ENCODE results near the gene IPCEF1. TPM values are rescaled to one million over a fixed set of nuclear protein-coding genes. Genes with fewer than 3 reads are reported as not detected.

IPCEF1 gene
- total RNA-seq, 1 donor from 2014 or later: not detected

DNA sequence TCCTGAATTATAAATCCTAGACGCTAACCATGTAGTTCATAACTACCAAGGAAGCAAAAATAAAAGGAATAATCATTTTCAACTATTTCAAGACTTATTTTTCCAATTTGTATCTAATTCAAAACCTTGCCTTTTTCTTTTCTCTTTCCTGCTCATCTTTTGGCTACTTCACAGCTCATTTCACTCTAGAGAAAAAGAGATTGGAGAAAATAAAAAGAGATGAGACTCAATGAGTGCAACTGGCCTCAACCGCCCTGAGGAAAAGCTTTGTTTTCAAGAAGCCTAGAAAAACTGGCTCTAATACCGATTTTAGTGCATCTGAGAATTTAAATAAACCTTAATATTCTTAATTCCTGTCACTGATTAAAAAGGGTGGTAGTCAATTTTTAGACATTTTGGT lies 36.4 kb downstream of the IPCEF1 start:
- H3K27ac ChIP-seq: no peak overlapping the region
- H3K4me3 ChIP-seq: no peak overlapping the region
- H3K4me1 ChIP-seq: peaks cover 0 to 3% of the 10 kb centered on the region in 2 donors
- H3K27me3 ChIP-seq: no peaks in the 10 kb centered on the region
- H3K9me3 ChIP-seq: no peaks in the 10 kb centered on the region
- TF ChIP-seq, protein P1, sequence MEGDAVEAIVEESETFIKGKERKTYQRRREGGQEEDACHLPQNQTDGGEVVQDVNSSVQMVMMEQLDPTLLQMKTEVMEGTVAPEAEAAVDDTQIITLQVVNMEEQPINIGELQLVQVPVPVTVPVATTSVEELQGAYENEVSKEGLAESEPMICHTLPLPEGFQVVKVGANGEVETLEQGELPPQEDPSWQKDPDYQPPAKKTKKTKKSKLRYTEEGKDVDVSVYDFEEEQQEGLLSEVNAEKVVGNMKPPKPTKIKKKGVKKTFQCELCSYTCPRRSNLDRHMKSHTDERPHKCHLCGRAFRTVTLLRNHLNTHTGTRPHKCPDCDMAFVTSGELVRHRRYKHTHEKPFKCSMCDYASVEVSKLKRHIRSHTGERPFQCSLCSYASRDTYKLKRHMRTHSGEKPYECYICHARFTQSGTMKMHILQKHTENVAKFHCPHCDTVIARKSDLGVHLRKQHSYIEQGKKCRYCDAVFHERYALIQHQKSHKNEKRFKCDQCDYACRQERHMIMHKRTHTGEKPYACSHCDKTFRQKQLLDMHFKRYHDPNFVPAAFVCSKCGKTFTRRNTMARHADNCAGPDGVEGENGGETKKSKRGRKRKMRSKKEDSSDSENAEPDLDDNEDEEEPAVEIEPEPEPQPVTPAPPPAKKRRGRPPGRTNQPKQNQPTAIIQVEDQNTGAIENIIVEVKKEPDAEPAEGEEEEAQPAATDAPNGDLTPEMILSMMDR (IDR thresholded peaks at IDR 0.05): no peak
- intact Hi-C loops (cut with DNase I): no loop called here
- no peak for DNase-seq (ENCODE audit: low spot score in 2 of 2)
- H3K36me3 ChIP-seq: no peaks in the 10 kb centered on the region

DNA sequence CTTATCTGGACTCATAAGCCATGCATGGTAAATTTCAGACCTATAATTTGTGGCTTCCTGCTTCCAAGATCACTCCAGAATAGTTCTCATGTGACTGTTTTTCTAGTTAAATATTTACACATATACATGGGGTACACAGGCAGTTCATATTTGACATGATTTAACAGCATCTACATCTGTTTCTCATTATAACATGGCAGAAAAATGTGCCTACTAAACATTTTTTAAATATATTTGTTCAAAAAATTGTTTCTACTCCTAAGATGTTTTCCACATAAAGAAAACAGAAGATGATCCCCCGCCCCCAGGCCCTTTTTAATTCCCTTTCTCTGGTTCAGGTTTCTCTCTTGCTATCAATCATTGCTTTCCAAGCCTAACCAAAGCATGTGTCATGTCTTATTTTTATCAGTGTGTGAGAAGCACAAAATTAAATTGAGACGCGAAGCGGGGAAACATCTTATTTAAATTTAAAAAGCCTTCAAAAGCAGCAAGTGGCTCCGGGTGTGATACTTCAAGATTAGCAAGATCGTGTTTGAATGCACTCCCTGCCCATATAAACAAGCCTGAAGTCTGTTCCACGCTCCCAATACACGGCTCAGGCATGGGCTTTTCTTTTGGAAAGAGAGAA lies 37.3 kb downstream of the IPCEF1 start:
- TF ChIP-seq, protein P1 (IDR thresholded peaks at IDR 0.05): no peak
- DNase-seq (ENCODE audit: low spot score in 2 of 2): no peak
- Histone ChIP-seq H3K4me3 (peak overlapping the region in 1 of 2 donors; percentile 40), H3K27me3 (no peaks in the 10 kb centered on the region), H3K9me3 (no peaks in the 10 kb centered on the region), H3K27ac (no peak overlapping the region), H3K36me3 (no peaks in the 10 kb centered on the region), H3K4me1 (peaks cover 0 to 3% of the 10 kb centered on the region in 2 donors)
- intact Hi-C loops (cut with DNase I): no loop called here

DNA sequence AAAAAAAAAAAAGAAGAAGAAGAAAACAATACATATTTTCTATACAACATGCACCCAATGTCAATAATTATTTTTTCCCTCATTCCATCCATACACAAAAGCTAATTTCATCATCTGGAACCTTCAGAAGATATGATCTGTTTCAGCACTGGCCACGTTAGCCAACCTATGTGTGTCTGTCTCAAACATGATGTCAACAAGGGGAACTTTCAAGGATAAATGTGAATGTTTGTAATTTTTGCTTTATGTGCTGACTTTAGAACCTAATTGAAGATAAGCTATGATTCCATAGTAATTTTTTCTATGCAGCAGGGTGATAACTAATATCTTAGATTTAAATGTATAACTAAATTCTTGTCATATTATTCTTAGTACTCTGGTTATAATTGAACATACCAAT lies 37.9 kb downstream of the IPCEF1 start:
- Histone ChIP-seq H3K27ac (no peak overlapping the region), H3K9me3 (no peaks in the 10 kb centered on the region), H3K36me3 (no peaks in the 10 kb centered on the region), H3K4me3 (no peak overlapping the region), H3K4me1 (peaks cover 0 to 3% of the 10 kb centered on the region in 2 donors), H3K27me3 (no peaks in the 10 kb centered on the region)
- intact Hi-C loops (cut with DNase I): no loop called here
- TF ChIP-seq, protein P1 (IDR thresholded peaks at IDR 0.05): no peak
- no peak for DNase-seq (ENCODE audit: low spot score in 2 of 2)

DNA sequence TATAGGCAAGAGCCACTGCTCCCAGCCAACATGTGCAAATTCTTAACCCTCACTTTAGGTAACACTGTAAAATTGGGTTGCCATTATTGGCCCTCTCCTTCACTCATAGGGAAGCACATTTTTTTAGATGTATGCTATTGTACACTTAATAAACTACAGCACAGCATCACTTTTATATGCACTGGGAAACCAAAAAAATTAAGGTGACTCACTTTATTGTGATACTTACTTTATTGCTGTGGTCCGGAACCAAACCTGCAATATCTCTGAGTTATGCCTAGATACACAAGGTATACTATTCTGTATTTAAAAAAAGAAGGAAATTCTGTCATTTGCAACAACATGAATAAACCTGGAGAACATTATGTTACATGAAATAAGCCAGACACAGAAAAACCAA lies 40.5 kb downstream of the IPCEF1 start:
- Histone ChIP-seq H3K9me3 (no peaks in the 10 kb centered on the region), H3K27me3 (no peaks in the 10 kb centered on the region), H3K27ac (no peak overlapping the region), H3K4me3 (no peak overlapping the region), H3K4me1 (peaks cover 0 to 3% of the 10 kb centered on the region in 2 donors), H3K36me3 (no peaks in the 10 kb centered on the region)
- TF ChIP-seq, protein P1 (IDR thresholded peaks at IDR 0.05): no peak
- DNase-seq (ENCODE audit: low spot score in 2 of 2): no peak
- intact Hi-C loops (cut with DNase I): no loop called here

DNA sequence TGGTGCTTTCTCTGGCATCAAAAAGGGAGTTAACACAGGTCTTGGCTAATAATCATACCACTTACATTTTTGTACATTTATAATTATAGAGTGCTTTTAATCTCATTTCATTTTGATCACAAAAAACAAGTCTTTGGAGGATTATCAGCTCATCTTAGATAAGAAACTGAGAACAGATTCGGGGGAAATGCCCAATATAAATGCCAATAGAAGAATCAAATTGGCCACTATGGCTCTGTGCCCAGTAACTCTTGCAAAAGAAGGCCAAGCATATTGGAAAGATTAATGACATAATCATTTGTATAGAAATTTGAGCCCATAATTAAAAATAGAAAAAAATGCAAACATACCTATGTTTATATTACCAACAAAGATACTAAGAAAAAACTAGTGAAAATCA lies 42.5 kb downstream of the IPCEF1 start:
- no peak overlapping the region for H3K4me3 ChIP-seq
- H3K4me1 ChIP-seq: no peaks in the 10 kb centered on the region
- TF ChIP-seq, protein P1 (IDR thresholded peaks at IDR 0.05): no peak
- intact Hi-C loops (cut with DNase I): no loop called here
- DNase-seq (ENCODE audit: low spot score in 2 of 2): no peak
- no peaks in the 10 kb centered on the region for H3K27me3 ChIP-seq
- no peak overlapping the region for H3K27ac ChIP-seq
- H3K9me3 ChIP-seq: no peaks in the 10 kb centered on the region
- no peaks in the 10 kb centered on the region for H3K36me3 ChIP-seq

DNA sequence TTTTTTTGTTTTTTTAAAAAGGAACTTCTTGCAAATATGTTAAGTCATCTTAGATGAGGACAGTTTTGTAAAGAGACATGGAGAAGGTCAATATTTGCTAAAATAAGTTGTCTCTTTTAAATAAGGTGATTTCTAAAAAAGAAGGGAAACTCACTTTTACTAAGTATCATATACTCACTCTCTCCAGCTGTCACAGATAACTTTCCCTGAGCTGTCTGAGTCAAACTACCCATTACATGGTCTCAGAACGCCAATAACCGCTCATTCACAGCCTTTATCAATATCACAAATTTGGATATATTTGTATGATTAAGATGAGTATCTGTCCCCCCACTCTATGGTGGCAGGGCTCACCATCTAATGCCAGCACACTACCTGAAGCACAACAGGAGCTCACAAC lies 47.6 kb downstream of the IPCEF1 start:
- no peak overlapping the region for H3K27ac ChIP-seq
- intact Hi-C loops (cut with DNase I): no loop called here
- no peak for DNase-seq (ENCODE audit: low spot score in 2 of 2)
- no peaks in the 10 kb centered on the region for H3K36me3 ChIP-seq
- no peaks in the 10 kb centered on the region for H3K9me3 ChIP-seq
- H3K27me3 ChIP-seq: no peaks in the 10 kb centered on the region
- TF ChIP-seq, protein P1 (IDR thresholded peaks at IDR 0.05): no peak
- no peaks in the 10 kb centered on the region for H3K4me1 ChIP-seq
- no peak overlapping the region for H3K4me3 ChIP-seq

All from ascending aorta (tissue), 2 donors.